Breast epithelium (tissue), 4 donors: Measurements from ENCODE around the gene NT5C2. TPM values are rescaled to one million over a fixed set of nuclear protein-coding genes. Genes with fewer than 3 reads are reported as not detected.
"Not testable (repeated sequence)": the region's sequence is repeated elsewhere in the genome, so short reads cannot be mapped to it uniquely, and the experiment has no call there.

Experiments
- DNase-seq, 2 donors: peaks; one replicate each; pipeline ENCODE4 v3.0.0-alpha.2; 2019; ENCODE audit warnings: low spot score in 2 of 2
- H3K27ac ChIP-seq, 2 donors: fragments of 200-600 bp; sonication (generic) in 1 of 2; one replicate each; pipeline ENCODE4 v1.5.1; 2016 to 2019; ENCODE audit warnings: mild to moderate bottlenecking in 1 of 2
- H3K27me3 ChIP-seq, 2 donors: fragments of 200-600 bp; sonication (generic) in 1 of 2; one replicate each; pipeline versions ENCODE4 v1.5.1 to v1.6.0; 2017 to 2019; ENCODE audit warnings: control low read depth in 1 of 2, mild to moderate bottlenecking in 1 of 2
- H3K36me3 ChIP-seq: fragments of 200-600 bp; one replicate; pipeline ENCODE4 v1.5.1; 2019
- H3K4me1 ChIP-seq, 2 donors: fragments of 200-600 bp; sonication (generic); one replicate each; pipeline ENCODE4 v1.5.1; 2016 to 2019; ENCODE audit warnings: control low read depth in 1 of 2
- H3K4me3 ChIP-seq, 3 donors: fragments of 200-600 bp; sonication (generic); 1 replicate in 2 of 3; 2 replicates in 1 of 3; pipeline ENCODE4 v1.5.1; 2016 to 2019; ENCODE audit warnings: mild to moderate bottlenecking in 3 of 3, moderate library complexity in 2 of 3
- H3K9me3 ChIP-seq, 2 donors: fragments of 200-600 bp; sonication (generic) in 1 of 2; one replicate each; pipeline ENCODE4 v1.5.1; 2016 to 2019; ENCODE audit warnings: control low read depth in 1 of 2
- CTCF ChIP-seq, 3 donors: fragments of 450-650 bp; IDR thresholded peaks; one replicate each; pipeline ENCODE4 v1.5.1; 2016 to 2017; ENCODE audit warnings: antibody characterized with exemption in 3 of 3, mild to moderate bottlenecking in 3 of 3, moderate library complexity in 3 of 3
- POLR2A ChIP-seq: fragments of 450-650 bp; IDR thresholded peaks from one replicate; pipeline ENCODE4 v1.6.1; 2016; ENCODE audit warnings: antibody characterized with exemption, mild to moderate bottlenecking, moderate library complexity
- POLR2AphosphoS5 ChIP-seq, 3 donors: sonication (generic); formaldehyde crosslinking; IDR thresholded peaks; one replicate each; pipeline ENCODE4 v1.6.1; 2017; ENCODE audit warnings: antibody characterized with exemption in 3 of 3
- intact Hi-C: fragments of 100-400 bp; cut with DNase I; formaldehyde crosslinking; loops from one replicate; pipeline ENCODE4 v1.15.1; 2023; ENCODE audit warnings: low total_unique reads
- total RNA-seq, 3 donors: library from RNA; depleted of rRNA; stranded (reverse); fragments of >200 nt; gene quantifications; one replicate each; pipeline ENCODE4 v1.1.0, GENCODE V29; 2016

Gene NT5C2
- total RNA-seq, 3 donors from 2014 or later, result 52.8 to 122 (median 73.1) TPM

- Histone ChIP-seq H3K36me3 (no peaks in the 10 kb centered on the region), H3K27ac (peak overlapping the region; percentile 97 to 98), H3K4me3 (peak overlapping the region; percentile 87 to 99 (median 94)), H3K9me3 (no peaks in the 10 kb centered on the region), H3K4me1 (peaks cover 0 to 17% of the 10 kb centered on the region in 2 donors), H3K27me3 (no peaks in the 10 kb centered on the region)
- TF ChIP-seq CTCF (IDR thresholded peaks at IDR 0.05) (no peak), POLR2AphosphoS5 (IDR thresholded peaks at IDR 0.05) (no peak), POLR2A (no peak)
- intact Hi-C loops, result no loop called here
- DNase-seq, result no peak
Measured at GRCh38 chr10:103192089-103192450, 1.0 kb downstream of the NT5C2 start.

GRCh38 chr10:103191198-103191597 is 1.9 kb downstream of the NT5C2 start:
- Histone ChIP-seq H3K4me1 (peaks cover 0 to 17% of the 10 kb centered on the region in 2 donors), H3K4me3 (peak overlapping the region; percentile 87 to 99 (median 94)), H3K27ac (peak overlapping the region; percentile 40 to 98)
- H3K27me3 ChIP-seq, intact Hi-C loops, H3K36me3 ChIP-seq, DNase-seq, H3K9me3 ChIP-seq: not testable (repeated sequence)

- Histone ChIP-seq H3K9me3 (no peaks in the 10 kb centered on the region), H3K27ac (peak overlapping the region; percentile 41 to 53), H3K27me3 (no peaks in the 10 kb centered on the region), H3K4me3 (peak overlapping the region in 2 of 3 donors; percentile 11 to 40), H3K4me1 (peaks cover 0 to 17% of the 10 kb centered on the region in 2 donors), H3K36me3 (no peaks in the 10 kb centered on the region)
- intact Hi-C loops, result no loop called here
- DNase-seq, result no peak
- TF ChIP-seq CTCF (IDR thresholded peaks at IDR 0.05) (no peak), POLR2AphosphoS5 (IDR thresholded peaks at IDR 0.05) (no peak), POLR2A (no peak)
Measured at GRCh38 chr10:103188853-103189252, 4.2 kb downstream of the NT5C2 start.

GRCh38 chr10:103186128-103186527 is 6.9 kb downstream of the NT5C2 start:
- intact Hi-C loops, result no loop called here
- H3K27ac ChIP-seq, result peak overlapping the region; percentile 48 to 65

GRCh38 chr10:103184615-103185014 is 8.5 kb downstream of the NT5C2 start:
- no peak for DNase-seq
- Histone ChIP-seq H3K27ac (peak overlapping the region; percentile 65 to 76), H3K27me3 (no peaks in the 10 kb centered on the region), H3K4me3 (peak overlapping the region in 2 of 3 donors; percentile 14 to 33), H3K36me3 (no peaks in the 10 kb centered on the region), H3K9me3 (no peaks in the 10 kb centered on the region), H3K4me1 (peaks cover 0 to 27% of the 10 kb centered on the region in 2 donors)
- intact Hi-C loops, result no loop called here
- TF ChIP-seq POLR2AphosphoS5 (IDR thresholded peaks at IDR 0.05), result no peak
- TF ChIP-seq POLR2A, result no peak
- no peak for TF ChIP-seq CTCF (IDR thresholded peaks at IDR 0.05)

More at GRCh38 chr10:103186128-103186527, 6.9 kb downstream of the NT5C2 start:
- Histone ChIP-seq H3K27me3 (no peaks in the 10 kb centered on the region), H3K36me3 (no peaks in the 10 kb centered on the region), H3K4me3 (no peak overlapping the region), H3K4me1 (peaks cover 0 to 29% of the 10 kb centered on the region in 2 donors), H3K9me3 (no peaks in the 10 kb centered on the region)
- TF ChIP-seq POLR2AphosphoS5 (IDR thresholded peaks at IDR 0.05), result no peak
- no peak for TF ChIP-seq POLR2A
- TF ChIP-seq CTCF (IDR thresholded peaks at IDR 0.05), result no peak
- no peak for DNase-seq

- DNase-seq, H3K9me3 ChIP-seq, H3K36me3 ChIP-seq, intact Hi-C loops, H3K27me3 ChIP-seq: not testable (repeated sequence)
- Histone ChIP-seq H3K4me3 (peak overlapping the region in 2 of 3 donors; percentile 14 to 32), H3K27ac (peak overlapping the region; percentile 65 to 67), H3K4me1 (peaks cover 0 to 27% of the 10 kb centered on the region in 2 donors)
Measured at GRCh38 chr10:103183991-103184451, 9.1 kb downstream of the NT5C2 start.
